GM18909 (cell line): ENCODE measurements around the gene BCL11B.
"Not testable (repeated sequence)": the region's sequence is repeated elsewhere in the genome, so short reads cannot be mapped to it uniquely, and the experiment has no call there.

Experiments
- ATAC-seq: cut with Tn5 transposase; IDR thresholded peaks from one replicate; pipeline ENCODE4 v1.9.1; 2021; ENCODE audit warnings: mild to moderate bottlenecking; ENCODE audit not compliant: unreplicated experiment, poor library complexity

Gene BCL11B

DNA sequence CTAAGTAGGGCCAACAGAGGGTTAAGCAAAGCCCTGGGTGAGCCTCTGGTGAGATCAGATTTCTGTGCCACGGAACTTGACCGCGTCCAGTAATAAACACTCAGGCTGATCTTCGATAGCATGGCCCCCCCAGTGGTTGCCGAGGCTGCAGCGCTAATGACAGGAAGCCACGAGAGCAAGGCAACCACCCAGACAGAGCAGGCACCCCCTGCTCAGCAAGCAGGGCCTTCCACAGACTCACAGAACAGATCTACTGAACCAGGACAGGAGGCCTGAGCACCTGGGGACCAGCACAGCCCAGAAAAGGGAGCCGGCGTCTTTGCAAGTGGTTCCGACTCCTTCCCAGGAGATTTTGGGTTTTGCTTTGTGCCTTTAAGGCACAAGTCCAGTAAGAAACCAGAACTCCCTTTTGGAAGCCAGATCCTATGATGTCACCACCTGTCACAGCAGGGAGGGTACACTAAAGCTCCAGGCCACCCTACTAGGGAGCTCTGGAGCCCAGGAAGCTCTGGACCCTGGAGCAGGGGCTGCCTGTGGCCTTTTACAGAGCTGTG, 42.3 kb downstream of the BCL11B start:
- no peak for ATAC-seq

DNA sequence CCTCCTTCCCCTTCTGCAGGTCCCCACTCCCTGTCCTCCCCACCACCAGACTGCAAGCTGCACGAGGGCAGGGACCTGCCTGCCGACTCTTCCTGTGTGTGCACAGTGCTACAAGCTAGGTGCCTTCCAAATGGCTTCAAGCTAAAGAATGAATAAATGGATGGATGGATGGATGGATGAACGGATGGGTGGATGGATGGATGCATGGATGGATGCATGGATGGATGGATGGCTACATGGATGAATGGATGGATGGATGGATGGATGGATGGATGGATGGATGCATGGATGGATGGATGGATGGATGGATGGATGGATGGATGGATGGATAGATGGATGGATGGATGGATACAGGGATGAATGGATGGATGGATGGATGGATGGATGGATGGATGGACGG, 43.2 kb downstream of the BCL11B start:
- not testable (repeated sequence) for ATAC-seq

DNA sequence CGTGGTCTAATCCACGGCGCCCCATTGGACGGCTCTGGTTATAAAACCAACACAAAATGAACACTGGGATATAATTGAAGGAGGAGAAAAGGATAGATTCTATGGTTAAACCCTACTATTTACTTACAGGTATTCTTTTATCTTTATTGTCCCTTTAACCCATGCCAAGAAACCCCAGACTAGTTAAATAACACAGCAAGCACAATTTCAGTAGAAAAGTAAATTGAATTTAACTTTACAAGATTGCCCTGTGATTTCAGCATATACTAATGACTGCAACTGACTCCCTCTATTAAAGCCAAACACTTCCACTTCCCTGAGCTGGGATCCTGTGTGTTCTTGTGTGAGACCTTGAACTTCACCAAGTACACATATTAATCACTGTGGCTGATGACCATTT, 45.3 kb downstream of the BCL11B start:
- no peak for ATAC-seq

DNA sequence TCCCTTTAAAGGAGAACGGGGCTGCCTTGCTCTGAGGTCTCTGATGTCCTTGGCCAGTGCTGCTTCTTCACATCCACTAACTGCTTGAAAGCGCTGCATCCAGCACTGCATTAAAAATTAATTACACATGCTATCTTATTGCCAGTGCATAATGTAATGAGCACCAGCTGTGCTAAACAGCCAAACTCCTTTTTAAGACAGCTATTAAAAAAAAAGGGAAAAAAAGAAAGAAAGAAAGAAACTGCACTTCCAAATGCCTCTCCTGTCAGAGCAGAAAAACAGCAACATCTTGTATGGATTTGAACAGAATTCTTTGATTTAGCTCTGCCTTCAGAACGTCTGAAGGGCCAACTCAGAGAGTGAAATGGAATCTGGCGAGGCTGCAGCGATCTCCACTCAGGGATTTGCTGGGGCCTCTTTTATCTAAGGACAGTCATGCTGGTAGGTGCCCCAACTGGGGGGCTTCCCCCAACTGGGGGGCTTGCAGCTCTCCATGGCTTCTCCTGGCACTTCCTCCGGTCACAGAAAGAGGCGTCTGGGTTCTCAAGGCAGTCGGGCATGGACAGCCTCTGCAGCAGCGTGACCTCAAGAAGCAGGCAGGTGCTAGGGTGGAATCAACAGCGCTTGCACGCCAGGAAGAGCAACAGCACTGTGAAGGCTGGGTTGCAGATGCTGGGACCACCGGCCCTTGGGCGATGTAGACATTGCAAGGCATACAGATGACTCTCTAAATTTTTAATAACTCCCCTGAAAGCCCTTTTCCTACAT, 46.4 kb downstream of the BCL11B start:
- ATAC-seq = no peak

DNA sequence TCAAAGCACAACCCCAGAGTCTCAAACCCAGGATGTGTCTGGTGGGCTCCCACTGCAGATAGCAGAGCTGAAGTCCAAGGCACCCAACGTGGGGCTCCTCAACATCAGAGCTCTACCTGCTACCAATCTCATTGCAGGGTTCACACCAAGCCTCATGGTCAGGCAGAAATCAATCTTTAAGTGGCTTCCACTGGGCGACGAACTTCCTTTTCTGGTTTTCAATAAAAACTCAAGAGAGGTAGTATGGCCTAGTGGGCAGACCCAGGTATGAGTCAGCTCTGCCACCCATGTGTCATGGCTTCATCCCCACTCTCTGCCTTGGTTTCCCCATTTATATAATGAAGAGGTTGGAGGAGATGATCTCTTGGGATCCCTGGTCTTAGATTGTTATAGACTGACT, 47.0 kb downstream of the BCL11B start:
- no peak for ATAC-seq

DNA sequence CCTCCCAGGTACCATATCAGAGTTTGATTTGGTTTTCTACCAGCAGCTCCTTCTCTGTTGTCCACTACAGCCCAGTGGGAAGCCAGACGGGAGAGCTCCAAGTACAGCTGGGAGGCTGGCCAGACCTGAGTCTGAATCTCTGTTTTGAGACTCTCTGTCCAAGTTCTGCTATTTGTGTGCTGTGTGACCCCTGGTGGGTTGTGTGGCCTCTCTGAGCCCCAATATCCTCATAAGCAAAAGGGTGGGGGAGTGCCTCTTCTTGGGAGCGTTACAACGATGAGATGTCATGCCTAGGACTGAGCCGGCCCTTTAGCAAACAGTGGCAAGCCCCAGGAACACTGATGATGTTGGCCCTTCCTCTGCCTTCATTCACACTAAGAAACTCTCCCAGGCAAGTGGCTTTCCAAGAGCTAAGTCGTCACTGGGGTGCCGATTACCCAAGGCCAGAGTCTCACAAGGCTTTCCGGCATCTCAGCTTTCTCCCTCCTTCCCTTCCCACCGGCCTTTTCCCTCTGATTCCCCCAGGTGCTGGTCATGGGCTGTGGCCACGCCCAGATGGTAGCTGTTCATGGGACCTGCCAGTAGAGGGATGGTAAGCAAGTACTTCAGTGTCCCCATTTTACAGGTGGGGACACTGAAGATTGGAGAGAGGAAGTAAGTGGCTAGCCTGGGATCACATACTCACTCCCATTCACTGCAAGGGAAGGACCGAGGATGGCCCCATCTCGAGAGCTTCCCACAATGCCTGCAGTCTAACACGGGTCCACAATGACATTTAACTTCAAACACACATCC, 47.7 kb downstream of the BCL11B start:
- ATAC-seq = no peak

DNA sequence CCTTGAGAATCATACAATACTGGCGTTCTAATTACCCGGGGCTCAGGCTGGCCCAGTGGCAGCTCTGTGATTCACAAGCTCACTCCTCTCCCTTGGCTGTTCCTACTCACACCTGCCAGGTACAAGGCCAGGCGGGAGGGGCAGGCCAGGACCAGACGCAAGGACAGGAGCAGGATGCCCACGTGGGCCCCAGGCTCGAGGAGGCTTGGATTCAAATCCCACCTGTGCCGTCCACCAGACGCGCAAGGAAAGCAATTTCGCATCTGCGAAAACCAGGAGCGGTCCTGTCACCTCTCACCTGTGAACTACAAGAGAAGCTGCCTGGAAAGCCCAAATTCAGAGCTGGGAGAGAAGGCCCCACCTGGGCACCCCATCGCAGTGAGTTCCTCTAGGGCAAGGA, 50.6 kb downstream of the BCL11B start:
- ATAC-seq = no peak

DNA sequence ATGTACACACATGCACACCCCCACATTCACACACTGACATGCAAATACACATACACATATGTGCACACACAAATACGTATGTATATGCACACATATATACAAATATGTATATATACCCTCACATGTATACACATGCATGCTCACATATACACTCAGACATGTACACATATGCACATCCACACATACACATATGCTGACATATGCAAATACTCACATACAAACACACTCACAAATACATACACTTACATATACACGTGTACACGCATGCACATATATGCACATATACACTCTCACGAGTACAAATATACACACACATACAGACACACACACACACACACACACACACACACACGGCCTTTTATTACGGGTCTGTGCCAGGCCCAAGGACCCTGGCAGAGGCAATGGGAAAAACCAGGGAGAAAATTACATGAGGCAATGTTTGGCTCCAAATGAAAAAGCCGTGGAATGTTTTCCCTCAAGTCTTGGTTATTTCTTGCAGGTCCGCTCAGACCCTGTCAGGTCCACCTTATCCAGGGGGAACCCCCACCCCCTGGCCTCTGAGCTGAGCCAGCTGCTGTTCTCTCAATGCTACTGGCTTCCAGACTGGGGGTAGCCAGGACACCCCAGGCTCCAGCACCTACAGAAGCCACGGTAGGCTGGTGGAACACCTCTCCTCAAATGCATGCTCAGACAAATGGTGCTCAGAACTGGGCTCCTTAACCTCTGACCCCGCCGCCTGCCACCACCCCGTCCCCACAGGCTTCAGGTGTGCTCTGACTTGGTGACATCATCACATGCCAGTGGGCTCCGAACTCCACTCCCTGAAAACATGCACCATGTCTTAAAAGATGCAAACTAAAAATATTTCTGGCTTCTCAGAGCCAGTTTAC, 54.7 kb downstream of the BCL11B start:
- no peak for ATAC-seq

DNA sequence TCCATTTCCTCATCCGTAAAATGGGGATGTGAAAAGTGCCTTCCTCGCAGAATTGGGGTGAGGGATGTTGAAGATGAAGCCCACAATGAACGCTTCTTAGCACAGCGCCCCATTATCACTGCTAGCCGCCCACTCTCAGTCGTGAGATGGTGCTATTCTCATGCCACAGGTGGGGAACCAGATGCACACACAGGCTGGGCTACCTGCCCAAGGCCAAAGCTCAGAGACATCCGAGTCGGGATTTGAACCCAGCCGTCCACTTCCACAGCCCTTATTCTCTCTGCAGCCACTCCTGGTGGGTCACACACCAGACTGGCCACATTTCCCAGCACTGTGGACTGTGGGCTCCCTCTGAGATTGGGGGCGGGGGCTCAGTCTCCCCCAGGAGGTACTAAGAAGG, 55.8 kb downstream of the BCL11B start:
- ATAC-seq = no peak

DNA sequence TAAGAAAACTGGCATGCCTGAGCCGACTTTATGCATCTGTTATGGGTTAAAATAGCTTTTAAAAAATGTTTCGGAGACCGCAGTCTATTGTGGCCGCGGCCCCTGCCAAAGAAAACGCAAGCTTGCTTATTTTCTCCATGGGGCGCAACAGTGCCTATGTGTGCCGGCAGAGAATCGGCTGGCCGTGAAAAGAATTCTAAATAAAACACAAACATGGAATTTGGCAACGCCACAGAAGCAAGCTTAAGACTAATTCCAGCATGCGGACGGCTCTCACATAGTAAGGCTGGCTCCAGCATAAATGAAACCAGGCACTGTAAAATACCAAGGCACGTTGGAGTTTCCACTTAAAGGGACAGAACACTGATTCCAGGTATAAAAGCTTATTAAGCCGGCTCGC, 56.7 kb downstream of the BCL11B start:
- no peak for ATAC-seq

DNA sequence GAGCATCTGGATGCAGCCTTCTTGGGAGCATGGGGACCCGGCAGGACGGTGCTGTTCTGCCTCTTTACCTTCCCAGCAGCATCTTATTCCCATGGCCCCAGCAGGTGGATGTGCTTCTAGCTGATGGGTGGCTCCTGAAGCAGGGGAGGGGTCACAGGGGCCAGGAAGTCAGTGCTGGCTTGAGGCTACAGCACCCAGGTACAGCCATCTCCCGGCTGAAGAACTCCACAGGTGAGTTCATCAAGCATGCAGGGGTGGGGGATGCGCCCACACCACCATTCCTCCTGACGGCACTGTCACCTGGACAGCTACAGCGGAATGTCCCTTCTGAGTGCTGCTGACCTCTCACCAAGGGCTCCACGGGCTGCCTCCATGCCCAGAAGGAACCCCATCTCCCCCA, 57.3 kb downstream of the BCL11B start:
- no peak for ATAC-seq

DNA sequence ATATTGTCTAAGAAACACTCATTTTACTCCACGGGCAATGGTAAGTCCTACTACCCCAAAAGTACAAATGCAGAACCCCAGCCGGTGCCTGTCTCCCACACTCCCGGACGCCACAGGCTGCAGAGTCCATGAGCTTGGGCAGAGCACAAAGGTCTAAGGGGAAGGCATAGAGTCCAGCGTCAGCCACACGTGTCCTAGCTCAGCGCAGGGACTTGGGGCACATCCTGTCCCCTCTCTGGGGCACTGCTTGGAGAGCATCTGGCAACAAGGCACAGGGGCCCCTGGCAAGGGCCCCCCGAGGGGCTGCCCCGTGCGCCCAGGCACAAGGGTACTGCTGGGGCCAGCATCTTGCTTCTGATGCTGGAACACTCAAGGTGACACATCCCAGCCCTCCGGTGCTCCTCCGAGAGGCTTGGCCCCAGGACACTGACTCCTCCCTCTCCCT, 58.4 kb downstream of the BCL11B start:
- ATAC-seq = no peak

DNA sequence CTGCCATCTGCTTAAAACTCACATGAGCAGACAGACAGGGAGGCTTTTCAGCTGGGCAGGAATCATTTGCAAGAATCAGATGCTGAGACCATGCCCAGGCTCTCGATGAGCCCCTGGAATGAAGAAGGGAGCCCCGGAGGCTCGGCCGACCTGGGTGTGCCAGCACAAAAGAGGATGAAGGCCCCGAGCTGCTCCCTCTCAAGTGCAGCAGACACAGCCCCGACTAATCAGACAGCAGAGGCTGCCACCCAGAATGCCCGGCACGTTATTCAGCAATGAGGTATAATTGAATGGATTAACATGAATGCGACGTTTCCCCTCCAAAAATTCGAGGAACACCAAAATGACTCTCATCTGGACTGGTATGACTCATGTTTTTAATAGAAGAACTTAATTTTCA, 58.9 kb downstream of the BCL11B start:
- no peak for ATAC-seq

DNA sequence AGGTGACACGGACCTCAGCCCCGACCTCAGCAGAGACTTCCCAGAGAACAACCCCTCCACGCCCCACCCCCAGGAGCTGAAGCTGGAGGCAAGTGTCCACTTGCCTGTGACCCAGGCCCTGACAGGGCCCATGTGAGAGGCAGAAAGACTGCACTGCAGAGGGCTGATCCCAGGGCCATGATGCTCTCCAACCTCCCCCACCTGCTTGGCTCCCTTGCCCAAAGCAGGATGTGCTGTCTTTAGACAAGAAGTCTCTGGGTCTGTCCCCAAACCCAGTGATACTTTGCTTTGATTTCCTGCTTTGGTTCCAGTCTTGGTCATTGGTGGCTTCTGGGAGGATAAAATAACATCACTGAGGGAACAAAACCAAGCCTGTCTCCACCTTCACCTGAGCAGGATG, 59.4 kb downstream of the BCL11B start:
- no peak for ATAC-seq

DNA sequence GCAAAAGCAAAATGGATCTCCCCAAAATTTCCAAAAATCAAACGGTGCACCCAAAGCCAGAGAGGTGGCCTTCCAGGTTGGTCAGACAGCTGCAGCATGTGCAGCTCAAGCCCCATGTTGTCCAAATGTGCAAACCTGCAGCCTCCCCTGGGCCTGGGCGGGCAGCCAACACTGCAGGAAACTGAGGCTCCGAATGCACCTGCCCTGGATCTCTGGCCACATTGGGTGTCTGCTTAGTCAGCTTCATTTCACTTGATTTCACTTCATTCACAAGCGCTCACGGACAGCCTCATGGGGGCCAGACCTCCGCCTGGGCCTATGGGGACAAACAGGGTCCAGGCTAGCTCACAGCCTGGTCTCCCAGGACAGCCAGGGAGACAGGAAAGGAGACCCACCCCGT, 59.8 kb downstream of the BCL11B start:
- ATAC-seq = no peak

DNA sequence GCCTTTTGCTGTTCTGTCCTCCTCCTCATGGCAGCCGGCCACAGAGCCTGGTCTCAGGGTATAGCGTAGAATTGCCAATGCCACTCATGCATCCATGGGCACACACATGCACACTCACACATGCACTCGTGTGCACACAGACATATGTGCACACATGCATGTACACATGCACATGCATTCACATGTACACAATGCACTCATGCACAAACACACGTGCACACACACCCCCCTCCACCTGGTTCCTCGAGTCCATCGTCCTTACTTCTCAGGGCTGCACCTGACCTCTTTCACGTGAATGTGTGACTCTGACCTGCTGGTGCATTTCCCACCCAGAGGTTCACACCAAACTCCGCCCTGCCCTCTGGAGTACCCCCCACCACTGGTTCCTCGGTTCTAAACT, 60.6 kb downstream of the BCL11B start:
- ATAC-seq = no peak

DNA sequence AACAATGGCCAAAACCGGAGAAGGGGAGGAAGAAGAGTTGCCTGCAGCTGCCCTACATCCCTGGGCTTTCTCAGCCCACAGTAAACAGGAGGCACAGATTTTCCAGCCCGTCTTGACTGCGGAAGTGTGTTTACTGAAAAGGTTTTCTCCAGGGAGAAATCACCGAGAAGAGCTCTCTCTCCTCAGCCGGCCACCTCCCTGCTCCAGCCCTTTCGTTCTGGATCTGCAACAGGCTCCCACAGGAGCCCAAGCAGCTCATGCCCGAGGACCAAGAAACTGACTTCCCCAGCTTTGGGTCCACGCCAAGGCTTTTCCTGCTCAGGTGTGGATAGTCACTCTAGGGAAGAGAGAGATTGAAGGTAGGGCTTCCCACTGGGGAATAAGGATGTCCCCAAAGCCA, 61.7 kb downstream of the BCL11B start:
- no peak for ATAC-seq

DNA sequence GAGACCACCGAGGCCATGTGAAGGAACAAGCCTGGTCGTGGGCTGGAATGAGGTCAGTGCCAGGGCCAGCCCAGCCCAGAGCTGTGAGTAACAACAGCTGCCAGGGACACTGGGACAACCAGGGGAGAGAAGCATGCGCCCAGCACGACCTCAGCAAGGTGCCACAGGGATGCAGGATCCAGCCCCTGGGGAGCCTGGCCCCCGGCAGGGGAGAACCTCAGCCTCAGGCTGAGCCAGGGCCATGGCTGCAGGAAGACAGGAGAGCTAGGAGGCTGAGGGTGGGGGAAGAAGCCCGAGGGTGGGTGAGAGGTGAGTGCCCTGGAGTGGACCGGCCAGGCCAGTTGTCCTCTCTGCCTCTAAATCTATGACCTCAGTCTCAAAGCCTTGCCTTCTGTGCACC, 62.6 kb downstream of the BCL11B start:
- ATAC-seq = no peak

DNA sequence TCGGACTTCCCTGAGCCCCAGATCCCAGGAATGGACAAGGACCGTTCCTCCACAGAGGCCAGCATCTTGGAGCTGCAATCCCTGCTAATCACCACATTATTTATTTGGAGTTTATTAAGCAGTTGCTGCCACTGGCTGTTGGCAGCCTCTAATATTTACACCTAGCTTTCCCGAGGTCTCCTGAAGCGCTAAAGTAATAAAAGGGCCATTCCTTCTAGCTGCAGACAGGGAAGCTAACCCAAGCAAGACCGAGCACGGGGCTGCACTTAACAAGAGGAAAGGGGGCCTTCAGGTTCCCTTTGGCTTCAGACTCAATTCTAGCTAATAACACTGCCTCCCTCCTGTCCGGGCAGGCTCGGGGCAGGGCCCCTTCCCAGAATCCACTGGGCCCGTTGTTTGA, 63.7 kb downstream of the BCL11B start:
- no peak for ATAC-seq

DNA sequence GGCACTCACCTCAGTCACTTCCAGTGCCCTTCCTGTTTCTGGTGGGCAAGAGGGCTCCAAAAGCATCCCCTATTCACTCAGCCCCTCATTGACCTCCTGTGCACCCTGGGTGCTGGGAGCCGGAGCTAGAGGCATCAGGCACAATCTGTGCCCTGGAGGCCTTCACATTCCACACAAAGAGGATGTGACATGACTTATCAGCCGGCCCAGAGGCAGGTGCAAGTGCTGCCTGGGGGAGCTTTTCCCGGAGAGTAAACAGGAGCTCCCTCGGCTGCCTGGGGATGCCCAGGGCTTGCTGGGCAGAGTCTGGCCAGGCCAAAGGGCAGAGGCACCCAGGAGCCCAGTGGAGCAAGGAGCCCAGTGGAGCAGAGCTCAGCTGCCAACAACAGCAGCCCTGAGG, 64.5 kb downstream of the BCL11B start:
- ATAC-seq = no peak

DNA sequence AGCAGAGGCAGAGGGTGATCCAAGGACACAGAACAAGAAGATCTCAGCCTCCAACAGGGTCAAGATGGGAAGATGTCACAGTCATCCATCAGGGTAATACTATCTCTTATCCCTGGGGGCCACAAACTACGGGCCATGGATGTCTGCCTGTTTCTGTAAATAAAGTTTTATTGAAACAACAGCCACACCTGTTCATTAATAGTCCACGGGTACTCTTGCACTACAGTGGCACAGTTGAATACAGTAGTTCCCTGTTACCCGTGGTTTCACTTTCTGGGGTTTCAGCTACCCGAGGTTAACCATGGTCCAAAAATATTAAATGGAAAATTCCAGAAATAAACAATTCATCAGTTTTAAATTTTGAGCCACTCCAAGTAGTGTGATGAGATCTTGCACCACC, 65.9 kb downstream of the BCL11B start:
- no peak for ATAC-seq
